ENCODE results near the gene NUTM2B. TPM values are rescaled to one million over a fixed set of nuclear protein-coding genes. Genes with fewer than 3 reads are reported as not detected.
"Not testable (repeated sequence)": the region's sequence is repeated elsewhere in the genome, so short reads cannot be mapped to it uniquely, and the experiment has no call there.

NUTM2B gene
- total and polyA plus RNA-seq, 9 of the 15 experiments (the other 6 are each of a cell fraction or from before 2014, with no cell fraction given), result 0.40 to 2.5 (median 0.80) TPM; not detected in 2

DNA sequence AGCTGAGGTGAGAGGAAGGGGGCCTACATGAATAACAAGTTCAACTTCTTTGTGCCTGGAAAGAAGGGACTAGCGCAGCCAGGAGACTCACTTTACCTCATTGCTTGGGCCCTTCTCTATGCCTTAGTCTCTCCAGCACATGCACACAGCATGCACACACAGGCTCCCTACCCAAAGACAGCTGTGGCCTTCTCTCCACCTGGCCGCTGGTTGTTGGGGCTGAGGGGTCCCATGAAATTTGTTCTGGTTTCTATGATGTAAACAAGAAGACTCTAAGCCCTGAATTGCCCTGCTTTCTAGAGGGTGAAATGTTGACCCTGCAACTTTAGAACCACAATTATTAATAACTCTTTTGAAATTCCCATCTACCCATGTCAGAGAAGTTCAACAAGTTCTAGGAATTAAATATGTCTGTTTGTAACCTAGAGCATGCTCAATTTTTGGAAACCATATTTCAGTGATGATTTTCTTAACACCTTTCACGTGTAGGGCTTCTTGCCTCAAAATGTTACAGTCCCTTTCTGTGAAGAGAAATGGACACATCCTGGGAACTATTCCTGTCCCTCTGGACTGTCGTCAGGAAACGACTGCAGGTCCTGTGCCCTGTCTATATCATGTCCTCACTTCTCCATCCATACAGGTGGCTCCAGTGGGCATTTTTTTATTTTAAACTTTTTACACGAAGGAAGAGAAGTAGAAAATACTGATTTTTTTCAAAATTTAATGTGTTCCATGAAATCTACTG lies 15.4 kb upstream of the NUTM2B start:
- ATAC-seq; H3K9ac ChIP-seq (ENCODE audit: insufficient read depth in 1 of 2, low read depth in 2 of 2, low read length in 2 of 2); H3K27me3 ChIP-seq (ENCODE audit: control insufficient read depth in 2 of 2, insufficient read depth in 2 of 2, low read length in 2 of 2); H2AFZ ChIP-seq (ENCODE audit: low read depth, low read length); H3K4me3 ChIP-seq; H3K9me3 ChIP-seq (replicated peaks; ENCODE audit: control insufficient read depth, insufficient read depth, low read depth, low read length); CTCF ChIA-PET (ENCODE audit: low intra/inter-chr PET ratio); FAIRE-seq; POLR2A ChIA-PET; H3K36me3 ChIP-seq (ENCODE audit: control insufficient read depth, insufficient read depth, low read length); intact Hi-C loops (cut with micrococcal nuclease); H3K79me2 ChIP-seq (ENCODE audit: control insufficient read depth, insufficient read depth, low read length); in situ Hi-C loops (cut with MboI); BruUV-seq (replicated peaks); DNase-seq (ENCODE audit: extremely low read depth in 1 of 4, low spot score in 3 of 4); H3K9me1 ChIP-seq (ENCODE audit: control insufficient read depth, insufficient read depth, low read length); H4K20me1 ChIP-seq (replicated peaks; ENCODE audit: control insufficient read depth, insufficient read depth, low read length); H3K4me2 ChIP-seq (ENCODE audit: insufficient read depth, low read length); H3K4me1 ChIP-seq (replicated peaks in 1 of 2; ENCODE audit: control insufficient read depth in 2 of 2, insufficient read depth in 2 of 2, low read length in 2 of 2); H3K27ac ChIP-seq (ENCODE audit: extremely low read depth, low read depth, low read length): not testable (repeated sequence)
- 53% methylated on average over 5 of the region's 6 CpGs for WGBS (ENCODE audit: insufficient coverage, low coverage, missing lambda C conversion rate)

DNA sequence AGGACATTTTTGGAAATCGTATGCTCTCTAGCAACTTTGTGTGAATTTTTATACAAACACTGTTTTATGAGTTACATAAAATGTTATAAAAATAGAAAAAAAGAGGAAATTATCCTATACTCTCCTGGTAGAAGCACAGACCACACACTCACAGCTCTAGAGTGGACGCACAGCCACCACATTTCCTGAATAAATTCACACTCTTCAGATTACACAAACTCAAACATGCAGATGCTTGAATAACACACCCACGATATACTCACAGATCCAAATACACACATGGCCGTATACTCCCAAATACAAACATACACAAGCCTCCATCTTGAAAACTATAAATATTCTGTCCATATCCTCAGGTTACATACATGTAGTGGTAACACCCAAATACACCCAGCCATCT lies 14.2 kb upstream of the NUTM2B start:
- not testable (repeated sequence) for FAIRE-seq; H3K9me3 ChIP-seq (replicated peaks; ENCODE audit: control insufficient read depth, insufficient read depth, low read depth, low read length)

DNA sequence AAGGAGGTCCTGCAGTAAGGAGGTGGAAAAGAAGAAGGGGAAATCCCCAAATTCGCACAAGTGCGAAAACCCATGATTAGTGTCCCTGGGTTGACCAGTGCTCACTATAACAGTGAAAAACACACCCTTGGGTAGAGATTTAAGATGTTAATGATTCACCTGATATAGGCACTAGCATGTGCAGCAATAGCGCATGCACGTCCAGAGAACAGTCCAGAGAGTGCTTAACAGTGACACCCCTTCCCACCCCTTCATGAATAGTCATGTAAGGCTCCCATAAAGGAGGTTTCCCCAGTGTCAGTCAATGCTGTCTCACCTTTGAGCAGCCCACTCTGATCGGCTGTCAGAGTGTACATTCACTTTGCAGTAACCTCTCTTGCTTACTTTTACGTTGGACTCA lies 6.4 kb upstream of the NUTM2B start:
- H3K9me3 ChIP-seq (replicated peaks; ENCODE audit: control insufficient read depth, insufficient read depth, low read depth, low read length); H3K4me3 ChIP-seq; FAIRE-seq; BruUV-seq (replicated peaks); intact Hi-C loops (cut with micrococcal nuclease); H4K20me1 ChIP-seq (replicated peaks; ENCODE audit: control insufficient read depth, insufficient read depth, low read length); H3K4me1 ChIP-seq (replicated peaks in 1 of 2; ENCODE audit: control insufficient read depth in 2 of 2, insufficient read depth in 2 of 2, low read length in 2 of 2); ATAC-seq; H3K4me2 ChIP-seq (ENCODE audit: insufficient read depth, low read length); in situ Hi-C loops (cut with MboI); H3K36me3 ChIP-seq (ENCODE audit: control insufficient read depth, insufficient read depth, low read length); H3K9me1 ChIP-seq (ENCODE audit: control insufficient read depth, insufficient read depth, low read length); H3K9ac ChIP-seq (ENCODE audit: insufficient read depth in 1 of 2, low read depth in 2 of 2, low read length in 2 of 2); H3K27me3 ChIP-seq (ENCODE audit: control insufficient read depth in 2 of 2, insufficient read depth in 2 of 2, low read length in 2 of 2); H3K27ac ChIP-seq (ENCODE audit: extremely low read depth, low read depth, low read length); DNase-seq (ENCODE audit: extremely low read depth in 1 of 4, low spot score in 3 of 4); CTCF ChIA-PET (ENCODE audit: low intra/inter-chr PET ratio); POLR2A ChIA-PET; H2AFZ ChIP-seq (ENCODE audit: low read depth, low read length); H3K79me2 ChIP-seq (ENCODE audit: control insufficient read depth, insufficient read depth, low read length): not testable (repeated sequence)
- 73% methylated on average over 2 of the region's 6 CpGs for WGBS (ENCODE audit: insufficient coverage, low coverage, missing lambda C conversion rate)

More for the DNA sequence above, 14.2 kb upstream of the NUTM2B start:
- 66% methylated on average over 4 of the region's 4 CpGs for WGBS (ENCODE audit: insufficient coverage, low coverage, missing lambda C conversion rate)
- CTCF ChIA-PET (ENCODE audit: low intra/inter-chr PET ratio); H3K4me3 ChIP-seq; H3K27ac ChIP-seq (ENCODE audit: extremely low read depth, low read depth, low read length); in situ Hi-C loops (cut with MboI); H3K9me1 ChIP-seq (ENCODE audit: control insufficient read depth, insufficient read depth, low read length); ATAC-seq; H3K4me2 ChIP-seq (ENCODE audit: insufficient read depth, low read length); POLR2A ChIA-PET; H4K20me1 ChIP-seq (replicated peaks; ENCODE audit: control insufficient read depth, insufficient read depth, low read length); BruUV-seq (replicated peaks); H2AFZ ChIP-seq (ENCODE audit: low read depth, low read length); H3K79me2 ChIP-seq (ENCODE audit: control insufficient read depth, insufficient read depth, low read length); H3K36me3 ChIP-seq (ENCODE audit: control insufficient read depth, insufficient read depth, low read length); intact Hi-C loops (cut with micrococcal nuclease); DNase-seq (ENCODE audit: extremely low read depth in 1 of 4, low spot score in 3 of 4); H3K9ac ChIP-seq (ENCODE audit: insufficient read depth in 1 of 2, low read depth in 2 of 2, low read length in 2 of 2); H3K4me1 ChIP-seq (replicated peaks in 1 of 2; ENCODE audit: control insufficient read depth in 2 of 2, insufficient read depth in 2 of 2, low read length in 2 of 2); H3K27me3 ChIP-seq (ENCODE audit: control insufficient read depth in 2 of 2, insufficient read depth in 2 of 2, low read length in 2 of 2): not testable (repeated sequence)

DNA sequence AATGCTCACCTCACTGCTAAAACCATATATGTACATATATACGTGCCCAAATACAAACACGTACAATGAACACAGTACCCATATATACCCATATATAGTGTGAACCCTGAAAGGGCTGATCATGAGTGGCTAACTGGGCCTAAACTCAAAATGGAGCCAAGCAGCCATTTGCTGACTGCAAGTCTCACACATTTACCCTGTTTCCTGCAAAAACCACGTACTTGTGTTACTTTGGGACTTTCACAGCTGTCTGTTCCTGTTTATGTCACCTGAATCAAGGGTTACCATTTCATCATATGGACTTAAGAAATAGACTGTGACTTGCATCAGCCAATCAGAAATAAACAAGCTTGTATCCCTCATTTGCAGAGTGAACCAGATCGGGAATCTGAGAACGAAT lies 5.9 kb upstream of the NUTM2B start:
- H3K9me3 ChIP-seq (replicated peaks; ENCODE audit: control insufficient read depth, insufficient read depth, low read depth, low read length); H3K27ac ChIP-seq (ENCODE audit: extremely low read depth, low read depth, low read length); H3K4me3 ChIP-seq; H3K9me1 ChIP-seq (ENCODE audit: control insufficient read depth, insufficient read depth, low read length); DNase-seq (ENCODE audit: extremely low read depth in 1 of 4, low spot score in 3 of 4); H3K4me1 ChIP-seq (replicated peaks in 1 of 2; ENCODE audit: control insufficient read depth in 2 of 2, insufficient read depth in 2 of 2, low read length in 2 of 2); CTCF ChIA-PET (ENCODE audit: low intra/inter-chr PET ratio); H3K27me3 ChIP-seq (ENCODE audit: control insufficient read depth in 2 of 2, insufficient read depth in 2 of 2, low read length in 2 of 2); H3K79me2 ChIP-seq (ENCODE audit: control insufficient read depth, insufficient read depth, low read length); H2AFZ ChIP-seq (ENCODE audit: low read depth, low read length); POLR2A ChIA-PET; ATAC-seq; H3K9ac ChIP-seq (ENCODE audit: insufficient read depth in 1 of 2, low read depth in 2 of 2, low read length in 2 of 2); H3K36me3 ChIP-seq (ENCODE audit: control insufficient read depth, insufficient read depth, low read length); BruUV-seq (replicated peaks); FAIRE-seq; H3K4me2 ChIP-seq (ENCODE audit: insufficient read depth, low read length); intact Hi-C loops (cut with micrococcal nuclease); H4K20me1 ChIP-seq (replicated peaks; ENCODE audit: control insufficient read depth, insufficient read depth, low read length); in situ Hi-C loops (cut with MboI): not testable (repeated sequence)
- WGBS (ENCODE audit: insufficient coverage, low coverage, missing lambda C conversion rate), result 20% methylated on average over 1 of the region's 5 CpGs
